Measurements from ENCODE around the gene PDE6H. TPM values are rescaled to one million over a fixed set of nuclear protein-coding genes. Genes with fewer than 3 reads are reported as not detected.

PDE6H gene
- total RNA-seq, 1 donor from 2014 or later, result not detected

DNA sequence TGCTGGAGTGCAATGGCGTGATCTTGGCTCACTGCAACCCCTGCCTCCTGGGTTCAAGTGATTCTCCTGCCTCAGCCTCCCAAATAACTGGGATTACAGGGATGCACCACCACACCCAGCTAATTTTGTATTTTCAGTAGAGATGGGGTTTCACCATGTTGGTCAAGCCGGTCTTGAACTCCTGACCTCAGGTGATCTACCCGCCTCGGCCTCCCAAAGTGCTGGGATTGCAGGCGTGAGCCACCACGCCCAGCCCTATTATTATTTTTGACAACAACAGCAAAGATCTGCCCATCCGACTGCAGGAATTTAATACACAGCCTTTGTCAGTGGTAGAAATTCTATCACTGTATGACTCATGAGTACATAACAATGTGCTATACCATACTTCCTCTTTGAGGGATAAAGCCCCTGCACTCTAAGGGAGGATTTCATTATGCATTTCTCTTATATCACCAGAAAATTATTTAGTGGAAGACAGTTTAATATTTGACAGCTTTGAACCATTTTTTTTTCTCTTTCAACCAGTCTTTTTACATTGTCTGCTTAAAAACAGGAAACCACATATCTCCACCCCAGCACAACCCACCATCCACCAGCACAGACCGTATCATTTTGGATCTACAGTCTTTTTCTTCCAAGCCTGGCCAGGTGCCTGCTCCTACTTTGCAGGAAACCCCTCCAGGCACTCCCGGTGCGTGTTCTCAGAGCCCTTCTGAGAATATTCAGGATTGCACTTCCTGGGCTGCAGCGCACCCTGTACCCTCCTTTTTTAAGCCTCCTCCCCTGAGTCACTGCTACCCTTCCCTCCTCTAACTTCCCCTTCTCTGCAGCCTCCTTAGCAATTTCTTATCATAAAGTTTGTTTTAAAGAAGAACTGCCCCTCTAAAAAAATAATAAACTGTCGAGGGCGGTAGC is 12.0 kb upstream of the PDE6H start:
- Histone ChIP-seq H3K4me1 (peaks cover 44% of the 10 kb centered on the region), H3K4me3 (peak overlapping the region; percentile 14 to 44), H3K27me3 (no peaks in the 10 kb centered on the region), H3K36me3 (no peaks in the 10 kb centered on the region), H3K27ac (peak overlapping the region; percentile 62), H3K9me3 (no peaks in the 10 kb centered on the region)
- intact Hi-C loops (cut with DNase I), result no loop called here
- TF ChIP-seq, protein P1, sequence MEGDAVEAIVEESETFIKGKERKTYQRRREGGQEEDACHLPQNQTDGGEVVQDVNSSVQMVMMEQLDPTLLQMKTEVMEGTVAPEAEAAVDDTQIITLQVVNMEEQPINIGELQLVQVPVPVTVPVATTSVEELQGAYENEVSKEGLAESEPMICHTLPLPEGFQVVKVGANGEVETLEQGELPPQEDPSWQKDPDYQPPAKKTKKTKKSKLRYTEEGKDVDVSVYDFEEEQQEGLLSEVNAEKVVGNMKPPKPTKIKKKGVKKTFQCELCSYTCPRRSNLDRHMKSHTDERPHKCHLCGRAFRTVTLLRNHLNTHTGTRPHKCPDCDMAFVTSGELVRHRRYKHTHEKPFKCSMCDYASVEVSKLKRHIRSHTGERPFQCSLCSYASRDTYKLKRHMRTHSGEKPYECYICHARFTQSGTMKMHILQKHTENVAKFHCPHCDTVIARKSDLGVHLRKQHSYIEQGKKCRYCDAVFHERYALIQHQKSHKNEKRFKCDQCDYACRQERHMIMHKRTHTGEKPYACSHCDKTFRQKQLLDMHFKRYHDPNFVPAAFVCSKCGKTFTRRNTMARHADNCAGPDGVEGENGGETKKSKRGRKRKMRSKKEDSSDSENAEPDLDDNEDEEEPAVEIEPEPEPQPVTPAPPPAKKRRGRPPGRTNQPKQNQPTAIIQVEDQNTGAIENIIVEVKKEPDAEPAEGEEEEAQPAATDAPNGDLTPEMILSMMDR (IDR thresholded peaks at IDR 0.05), result no peak
- TF ChIP-seq POLR2AphosphoS5 (IDR thresholded peaks at IDR 0.05; ENCODE audit: insufficient read depth in 1 of 2, low read depth in 1 of 2) (no peak), POLR2A (IDR thresholded peaks at IDR 0.05) (no peak)
- DNase-seq (ENCODE audit: extremely low spot score in 2 of 2), result no peak

DNA sequence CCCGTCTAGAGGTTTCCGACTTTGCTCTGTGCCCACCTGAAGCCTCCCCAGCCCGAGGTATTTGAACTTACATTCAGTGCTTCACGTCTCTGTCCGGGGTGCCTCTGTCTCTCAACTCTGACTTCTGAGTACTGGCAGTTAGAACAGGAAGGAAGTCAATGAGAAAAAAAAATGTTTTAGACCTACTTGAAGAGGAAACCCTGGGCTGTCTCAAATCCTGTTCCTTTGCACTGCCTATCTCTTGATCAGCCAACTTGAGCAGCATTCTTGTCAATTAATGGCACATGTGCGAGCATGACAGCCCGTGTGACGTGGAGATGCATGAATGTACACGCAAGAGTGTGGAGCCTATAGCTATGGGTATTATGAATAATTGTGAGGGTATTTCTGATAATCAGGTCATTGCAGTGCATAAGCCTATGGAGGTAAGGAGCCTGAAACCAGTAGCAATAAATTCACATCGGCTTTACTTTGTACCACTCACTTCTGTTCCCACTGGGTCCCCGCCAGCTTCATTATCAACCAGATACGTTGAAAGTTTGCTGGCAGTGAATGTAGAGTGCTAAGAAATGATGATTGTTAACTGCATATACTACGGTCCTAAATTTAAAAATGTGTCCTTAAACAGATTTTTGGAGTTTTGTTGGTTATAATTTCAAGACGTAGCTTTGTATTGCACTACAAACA is 11.2 kb upstream of the PDE6H start, which contains the start of gene ARHGDIB:
Gene ARHGDIB (minus strand): TSS at position 136 of the 687 bp plus-strand sequence. CDS start 10,889 bp downstream, outside the sequence.
- H3K4me1 ChIP-seq, result peaks cover 44% of the 10 kb centered on the region
- peak within 1 kb of the TSS; percentile 62 for H3K27ac ChIP-seq
- H3K4me3 ChIP-seq, result peak within 1 kb of the TSS; percentile 14 to 44
- H3K27me3 ChIP-seq, result no peaks in the 10 kb centered on the region
- intact Hi-C loops (cut with DNase I), result no loop called here
- TF ChIP-seq POLR2A (IDR thresholded peaks at IDR 0.05), result peak in 1 of 2 donors; percentile 9
- TF ChIP-seq, protein P1 (IDR thresholded peaks at IDR 0.05), result no peak
- no peaks in the 10 kb centered on the region for H3K9me3 ChIP-seq
- DNase-seq (ENCODE audit: extremely low spot score in 2 of 2), result no peak
- H3K36me3 ChIP-seq, result no peaks in the 10 kb centered on the region

DNA sequence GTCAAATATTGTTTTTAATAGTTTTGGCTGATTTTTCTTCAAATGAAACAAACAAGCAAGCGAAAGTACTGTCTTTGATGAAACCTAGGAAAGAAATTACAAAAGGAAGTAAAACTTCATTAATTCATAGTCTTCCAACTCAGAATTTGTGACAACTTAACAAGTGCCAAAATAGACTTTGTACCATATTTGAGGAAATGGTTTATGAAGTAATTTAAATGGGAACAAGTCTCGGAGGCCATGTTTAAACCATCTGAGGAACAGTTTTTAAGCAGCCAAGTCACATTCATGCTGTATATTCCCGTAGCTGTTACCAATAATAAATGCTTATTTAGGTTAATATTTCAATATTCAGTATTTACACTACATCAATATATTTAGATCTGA is 10.7 kb upstream of the PDE6H start:
- no peak overlapping the region for H3K27ac ChIP-seq
- peaks cover 41% of the 10 kb centered on the region for H3K4me1 ChIP-seq
- no peaks in the 10 kb centered on the region for H3K9me3 ChIP-seq
- TF ChIP-seq POLR2A (IDR thresholded peaks at IDR 0.05) (no peak), POLR2AphosphoS5 (IDR thresholded peaks at IDR 0.05; ENCODE audit: insufficient read depth in 1 of 2, low read depth in 1 of 2) (no peak)
- TF ChIP-seq, protein P1 (IDR thresholded peaks at IDR 0.05), result no peak
- H3K4me3 ChIP-seq, result peak overlapping the region in 1 of 2 donors; percentile 44
- intact Hi-C loops (cut with DNase I), result no loop called here
- no peaks in the 10 kb centered on the region for H3K36me3 ChIP-seq
- DNase-seq (ENCODE audit: extremely low spot score in 2 of 2), result no peak
- H3K27me3 ChIP-seq, result no peaks in the 10 kb centered on the region

DNA sequence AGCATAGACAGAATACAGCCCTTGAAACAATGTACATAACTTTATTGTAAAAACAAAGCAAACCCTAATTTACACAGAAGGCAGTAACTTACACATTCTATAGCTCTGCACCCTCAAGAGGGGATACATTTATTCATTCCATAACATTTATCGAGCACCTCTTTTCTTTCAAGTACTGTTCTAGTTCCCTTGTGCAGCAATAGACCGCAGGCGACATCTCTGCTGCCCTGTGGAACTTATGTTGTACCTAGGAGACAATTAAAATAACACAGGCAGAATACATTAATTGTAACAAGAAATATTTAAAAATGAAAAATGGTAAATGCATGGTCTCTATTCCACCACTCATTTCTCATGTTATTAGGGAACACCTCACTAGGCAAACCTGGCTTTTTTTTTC is 10.0 kb upstream of the PDE6H start:
- no peak overlapping the region for H3K27ac ChIP-seq
- H3K4me1 ChIP-seq, result peaks cover 35% of the 10 kb centered on the region
- no peak overlapping the region for H3K4me3 ChIP-seq
- DNase-seq (ENCODE audit: extremely low spot score in 2 of 2), result no peak
- intact Hi-C loops (cut with DNase I), result no loop called here
- no peaks in the 10 kb centered on the region for H3K36me3 ChIP-seq
- H3K27me3 ChIP-seq, result no peaks in the 10 kb centered on the region
- H3K9me3 ChIP-seq, result no peaks in the 10 kb centered on the region
- TF ChIP-seq, protein P1 (IDR thresholded peaks at IDR 0.05), result no peak
- no peak for TF ChIP-seq POLR2A (IDR thresholded peaks at IDR 0.05)
- TF ChIP-seq POLR2AphosphoS5 (IDR thresholded peaks at IDR 0.05; ENCODE audit: insufficient read depth in 1 of 2, low read depth in 1 of 2), result no peak

All from vagina (tissue), 2 donors.